PC-9 (cell line): ENCODE measurements around the gene SYNPR.

Experiments
- CTCF ChIP-seq: fragments of 200-600 bp; sonication (generic); conservative IDR thresholded peaks from 2 replicates; pipeline ENCODE4 v1.6.1; 2017; ENCODE audit warnings: mixed run types, antibody characterized with exemption, mild to moderate bottlenecking, moderate library complexity
- EZH2 ChIP-seq: fragments of 200-600 bp; sonication (generic); IDR thresholded peaks from 2 replicates; pipeline ENCODE4 v1.8.0; 2017; ENCODE audit warnings: antibody characterized with exemption, low read depth

- TF ChIP-seq CTCF (no peak), EZH2 (no peak)
These were observed 216.5 kb downstream of the SYNPR start for GRCh38 chr3:63494646-63495045.
